GM19238 (cell line): ENCODE measurements around the gene SUN3.
A peak's percentile ranks its signal among the peaks of the same experiment; 100 is the strongest.

Experiments
- DNase-seq: peaks from one replicate; pipeline ENCODE4 v3.0.0; 2011; ENCODE audit warnings: low spot score; ENCODE audit not compliant: insufficient read length

SUN3 gene

GRCh38 chr7:47979145-47979831 is 49.6 kb downstream of the SUN3 start, which contains the start of gene HUS1:
Gene HUS1, minus strand, starts transcription at chr7:47979615. Its CDS starts 96 bp downstream, at chr7:47979519.
- DNase-seq = peak; percentile 80

GRCh38 chr7:47978790-47979144 is 50.1 kb downstream of the SUN3 start:
- DNase-seq = no peak

- no peak for DNase-seq
Measured at GRCh38 chr7:47973739-47974138, 55.2 kb downstream of the SUN3 start.

GRCh38 chr7:47970761-47971160 is 58.1 kb downstream of the SUN3 start:
- DNase-seq = no peak

- peak; percentile 55 for DNase-seq
Measured at GRCh38 chr7:47968847-47969774, 59.8 kb downstream of the SUN3 start.

- DNase-seq = no peak
Measured at GRCh38 chr7:47967708-47968107, 61.2 kb downstream of the SUN3 start.

GRCh38 chr7:47967123-47967522 is 61.8 kb downstream of the SUN3 start:
- no peak for DNase-seq

GRCh38 chr7:47965456-47965855 is 63.5 kb downstream of the SUN3 start:
- DNase-seq = no peak

GRCh38 chr7:47962262-47962661 is 66.6 kb downstream of the SUN3 start:
- DNase-seq = no peak

GRCh38 chr7:47957156-47957555 is 71.8 kb downstream of the SUN3 start:
- DNase-seq = no peak

GRCh38 chr7:47956220-47956619 is 72.7 kb downstream of the SUN3 start:
- no peak for DNase-seq

GRCh38 chr7:47954231-47954911 is 74.5 kb downstream of the SUN3 start:
- no peak for DNase-seq

GRCh38 chr7:47953822-47954221 is 75.1 kb downstream of the SUN3 start:
- no peak for DNase-seq

- DNase-seq = no peak
Measured at GRCh38 chr7:47952224-47952623, 76.7 kb downstream of the SUN3 start.

- DNase-seq = no peak
Measured at GRCh38 chr7:47951374-47951773, 77.5 kb downstream of the SUN3 start.

GRCh38 chr7:47950714-47951113 is 78.2 kb downstream of the SUN3 start:
- no peak for DNase-seq

- no peak for DNase-seq
Measured at GRCh38 chr7:47949703-47950102, 79.2 kb downstream of the SUN3 start.

- no peak for DNase-seq
Measured at GRCh38 chr7:47948141-47948790, 80.6 kb downstream of the SUN3 start, which contains the start of gene PKD1L1. Gene PKD1L1, minus strand, starts transcription at chr7:47948466. Its CDS starts 26 bp downstream, at chr7:47948440.

GRCh38 chr7:47947355-47947749 is 81.6 kb downstream of the SUN3 start:
- no peak for DNase-seq

GRCh38 chr7:47946581-47947354 is 82.1 kb downstream of the SUN3 start:
- no peak for DNase-seq
